AG10803 (cell line): ENCODE results near the gene DPH1.

Experiments used
- DNase-seq: peaks from one replicate; pipeline ENCODE4 v3.0.0; 2010; ENCODE audit warnings: low read depth
- H3K4me3 ChIP-seq: 2 replicates; pipeline ENCODE4 v1.5.1; 2011; ENCODE audit warnings: mild to moderate bottlenecking, low read length, control low read depth
- TF ChIP-seq, protein P1 (sequence below): conservative IDR thresholded peaks from 2 replicates; pipeline ENCODE4 v1.5.1; 2011; ENCODE audit warnings: mild to moderate bottlenecking, low read length, control low read depth, inconsistent platforms

Gene DPH1

GRCh38 chr17:2060385-2060658 is 30.4 kb downstream of the DPH1 start:
- TF ChIP-seq, protein P1, sequence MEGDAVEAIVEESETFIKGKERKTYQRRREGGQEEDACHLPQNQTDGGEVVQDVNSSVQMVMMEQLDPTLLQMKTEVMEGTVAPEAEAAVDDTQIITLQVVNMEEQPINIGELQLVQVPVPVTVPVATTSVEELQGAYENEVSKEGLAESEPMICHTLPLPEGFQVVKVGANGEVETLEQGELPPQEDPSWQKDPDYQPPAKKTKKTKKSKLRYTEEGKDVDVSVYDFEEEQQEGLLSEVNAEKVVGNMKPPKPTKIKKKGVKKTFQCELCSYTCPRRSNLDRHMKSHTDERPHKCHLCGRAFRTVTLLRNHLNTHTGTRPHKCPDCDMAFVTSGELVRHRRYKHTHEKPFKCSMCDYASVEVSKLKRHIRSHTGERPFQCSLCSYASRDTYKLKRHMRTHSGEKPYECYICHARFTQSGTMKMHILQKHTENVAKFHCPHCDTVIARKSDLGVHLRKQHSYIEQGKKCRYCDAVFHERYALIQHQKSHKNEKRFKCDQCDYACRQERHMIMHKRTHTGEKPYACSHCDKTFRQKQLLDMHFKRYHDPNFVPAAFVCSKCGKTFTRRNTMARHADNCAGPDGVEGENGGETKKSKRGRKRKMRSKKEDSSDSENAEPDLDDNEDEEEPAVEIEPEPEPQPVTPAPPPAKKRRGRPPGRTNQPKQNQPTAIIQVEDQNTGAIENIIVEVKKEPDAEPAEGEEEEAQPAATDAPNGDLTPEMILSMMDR: no peak
- DNase-seq: no peak

DNA sequence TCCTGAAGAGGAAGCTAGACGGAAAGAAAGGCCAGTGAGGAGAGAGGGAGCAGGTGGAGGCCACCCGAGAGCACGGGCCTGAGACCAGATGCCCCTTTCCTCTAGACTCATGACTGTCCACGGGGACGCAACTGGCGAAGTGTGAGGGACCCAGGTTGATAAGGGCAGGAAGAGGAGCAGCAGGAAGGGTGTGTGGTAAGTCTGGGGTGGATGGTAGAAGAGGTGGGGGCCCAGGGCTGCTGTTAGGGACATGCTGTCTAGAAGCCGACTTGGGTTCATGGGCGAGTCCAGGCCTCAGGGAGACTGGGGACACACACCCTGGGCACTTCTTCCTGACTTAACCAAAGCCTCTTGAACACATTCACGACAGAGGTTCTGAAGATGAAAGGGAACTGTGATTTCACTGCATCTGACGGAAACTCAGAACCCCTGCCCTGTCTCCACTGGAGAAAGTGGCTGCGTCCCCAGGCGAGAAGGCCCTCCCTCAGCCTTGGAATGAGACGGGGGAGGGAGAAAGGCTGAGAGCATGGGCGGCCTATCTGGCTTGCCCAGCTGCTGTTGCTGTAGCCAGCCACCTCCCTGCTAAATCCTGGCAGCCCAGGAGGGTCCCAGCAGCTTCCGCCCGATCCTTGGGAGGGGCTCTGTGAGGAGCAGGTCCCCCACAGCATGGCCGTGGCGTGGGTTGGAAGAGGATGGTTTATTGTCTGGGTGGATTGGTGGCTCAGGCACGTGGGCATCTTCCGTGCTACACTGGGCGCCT is 30.9 kb downstream of the DPH1 start:
- no peak overlapping the region for H3K4me3 ChIP-seq
- TF ChIP-seq, protein P1: no peak
- DNase-seq: no peak

More at GRCh38 chr17:2060385-2060658, 30.4 kb downstream of the DPH1 start:
- no peak overlapping the region for H3K4me3 ChIP-seq

GRCh38 chr17:2061441-2061958 is 31.5 kb downstream of the DPH1 start:
- no peak overlapping the region for H3K4me3 ChIP-seq
- DNase-seq: no peak
- TF ChIP-seq, protein P1: no peak

GRCh38 chr17:2062571-2063183 is 32.7 kb downstream of the DPH1 start:
- TF ChIP-seq, protein P1: no peak
- H3K4me3 ChIP-seq: no peak overlapping the region
- peak; percentile 57 for DNase-seq

DNA sequence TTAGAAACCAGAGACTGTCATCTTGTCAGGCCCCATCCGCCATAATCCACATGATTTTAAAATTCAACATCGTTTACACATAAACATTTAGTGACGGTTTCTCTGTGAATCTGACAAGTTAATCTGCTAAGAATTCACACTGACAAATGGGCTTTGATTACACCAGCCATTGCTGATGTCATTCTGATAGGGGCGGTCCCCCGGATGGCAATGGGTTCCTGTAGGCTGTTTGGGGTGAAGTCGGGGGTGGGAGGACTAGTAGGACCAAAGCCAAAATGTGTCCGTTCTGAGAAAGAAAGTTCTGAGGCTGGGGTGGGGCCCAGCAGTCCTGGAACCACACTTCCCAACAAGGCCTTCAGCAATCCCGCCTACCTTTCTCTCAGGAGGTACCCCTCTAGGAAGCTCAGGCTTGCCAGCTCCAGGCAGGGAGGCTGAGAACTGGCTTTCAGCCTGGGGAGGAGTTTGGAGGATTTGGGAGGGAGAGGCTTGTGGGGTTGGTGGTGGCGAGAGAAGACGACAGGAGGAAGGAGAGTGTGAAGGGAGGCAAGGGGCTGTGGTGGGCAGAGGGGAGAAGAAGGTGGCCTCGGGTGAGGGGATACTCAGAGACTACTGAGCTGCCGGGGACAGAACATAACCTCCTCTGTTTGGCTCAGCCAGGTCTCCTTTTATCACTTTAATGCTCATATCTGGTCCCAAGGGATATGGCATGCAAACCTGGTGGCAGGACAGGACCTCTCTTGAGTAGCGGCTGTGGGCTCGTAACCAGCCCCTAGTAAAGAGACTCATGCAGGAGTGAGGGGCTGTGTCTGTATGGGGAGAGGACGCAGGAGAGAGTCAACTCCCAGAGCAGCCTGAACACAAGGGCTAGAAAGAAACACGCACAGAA is 33.6 kb downstream of the DPH1 start:
- DNase-seq: peak; percentile 48
- H3K4me3 ChIP-seq: no peak overlapping the region
- TF ChIP-seq, protein P1: no peak

- H3K4me3 ChIP-seq: no peak overlapping the region
- DNase-seq: no peak
- TF ChIP-seq, protein P1: no peak
These were observed 34.2 kb downstream of the DPH1 start for GRCh38 chr17:2064147-2064489.
